Measurements from ENCODE around the gene PRKCH. TPM values are rescaled to one million over a fixed set of nuclear protein-coding genes. Genes with fewer than 3 reads are reported as not detected.

Gene PRKCH
- total and polyA plus RNA-seq, 9 of the 15 experiments (the other 6 are each of a cell fraction or from before 2014, with no cell fraction given) = 0.61 to 4.4 (median 4.0) TPM

DNA sequence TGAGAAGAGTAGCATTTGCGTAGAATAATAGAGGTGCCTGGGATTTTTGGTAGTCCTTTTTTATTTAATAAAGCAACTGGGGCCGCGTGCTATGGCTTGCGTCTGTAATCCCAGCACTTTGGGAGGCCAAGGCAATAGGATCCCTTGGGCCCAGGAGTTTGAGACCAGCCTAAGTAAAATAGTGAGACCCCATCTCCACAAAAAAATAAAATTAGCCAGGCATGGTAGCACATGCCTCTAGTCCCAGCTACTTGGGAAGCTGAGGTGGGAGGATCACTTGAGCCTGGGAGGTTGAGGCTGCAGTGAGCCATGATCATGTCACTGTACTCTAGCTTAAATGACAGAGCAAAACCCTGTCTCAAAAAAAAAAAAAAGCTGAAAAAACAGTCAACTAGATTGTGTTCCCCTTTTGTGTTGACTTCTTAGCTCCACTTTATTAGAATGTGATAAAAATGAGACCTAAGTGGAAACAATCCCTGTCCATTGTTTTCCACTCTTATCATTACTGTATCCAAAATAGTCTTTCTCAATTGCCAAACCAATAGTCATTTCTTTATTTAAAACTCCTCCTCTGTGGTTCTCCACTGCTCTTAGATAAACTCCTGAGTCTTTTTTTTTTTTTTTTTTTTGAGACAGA is 7.4 kb downstream of the PRKCH start (continued):
- TF ChIP-seq, protein P1, sequence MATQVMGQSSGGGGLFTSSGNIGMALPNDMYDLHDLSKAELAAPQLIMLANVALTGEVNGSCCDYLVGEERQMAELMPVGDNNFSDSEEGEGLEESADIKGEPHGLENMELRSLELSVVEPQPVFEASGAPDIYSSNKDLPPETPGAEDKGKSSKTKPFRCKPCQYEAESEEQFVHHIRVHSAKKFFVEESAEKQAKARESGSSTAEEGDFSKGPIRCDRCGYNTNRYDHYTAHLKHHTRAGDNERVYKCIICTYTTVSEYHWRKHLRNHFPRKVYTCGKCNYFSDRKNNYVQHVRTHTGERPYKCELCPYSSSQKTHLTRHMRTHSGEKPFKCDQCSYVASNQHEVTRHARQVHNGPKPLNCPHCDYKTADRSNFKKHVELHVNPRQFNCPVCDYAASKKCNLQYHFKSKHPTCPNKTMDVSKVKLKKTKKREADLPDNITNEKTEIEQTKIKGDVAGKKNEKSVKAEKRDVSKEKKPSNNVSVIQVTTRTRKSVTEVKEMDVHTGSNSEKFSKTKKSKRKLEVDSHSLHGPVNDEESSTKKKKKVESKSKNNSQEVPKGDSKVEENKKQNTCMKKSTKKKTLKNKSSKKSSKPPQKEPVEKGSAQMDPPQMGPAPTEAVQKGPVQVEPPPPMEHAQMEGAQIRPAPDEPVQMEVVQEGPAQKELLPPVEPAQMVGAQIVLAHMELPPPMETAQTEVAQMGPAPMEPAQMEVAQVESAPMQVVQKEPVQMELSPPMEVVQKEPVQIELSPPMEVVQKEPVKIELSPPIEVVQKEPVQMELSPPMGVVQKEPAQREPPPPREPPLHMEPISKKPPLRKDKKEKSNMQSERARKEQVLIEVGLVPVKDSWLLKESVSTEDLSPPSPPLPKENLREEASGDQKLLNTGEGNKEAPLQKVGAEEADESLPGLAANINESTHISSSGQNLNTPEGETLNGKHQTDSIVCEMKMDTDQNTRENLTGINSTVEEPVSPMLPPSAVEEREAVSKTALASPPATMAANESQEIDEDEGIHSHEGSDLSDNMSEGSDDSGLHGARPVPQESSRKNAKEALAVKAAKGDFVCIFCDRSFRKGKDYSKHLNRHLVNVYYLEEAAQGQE (IDR thresholded peaks at IDR 0.05; ENCODE audit: borderline replicate concordance) = no peak
- TF ChIP-seq, protein P1 (CRISPR knock-in tag; IDR thresholded peaks at IDR 0.05; ENCODE audit: low read depth) = no peak
- TF ChIP-seq ZNF133 (CRISPR knock-in tag; IDR thresholded peaks at IDR 0.05) (no peak), CCAR2 (IDR thresholded peaks at IDR 0.05; ENCODE audit: low read depth, low read length) (no peak), PRPF4 (IDR thresholded peaks at IDR 0.05; ENCODE audit: insufficient read depth, low read depth, low read length, poor library complexity, severe bottlenecking) (no peak), GATAD2A (IDR thresholded peaks at IDR 0.05) (no peak), ZNF41 (CRISPR knock-in tag; conservative IDR thresholded peaks at IDR 0.05) (no peak)
- TF ChIP-seq, protein P2, sequence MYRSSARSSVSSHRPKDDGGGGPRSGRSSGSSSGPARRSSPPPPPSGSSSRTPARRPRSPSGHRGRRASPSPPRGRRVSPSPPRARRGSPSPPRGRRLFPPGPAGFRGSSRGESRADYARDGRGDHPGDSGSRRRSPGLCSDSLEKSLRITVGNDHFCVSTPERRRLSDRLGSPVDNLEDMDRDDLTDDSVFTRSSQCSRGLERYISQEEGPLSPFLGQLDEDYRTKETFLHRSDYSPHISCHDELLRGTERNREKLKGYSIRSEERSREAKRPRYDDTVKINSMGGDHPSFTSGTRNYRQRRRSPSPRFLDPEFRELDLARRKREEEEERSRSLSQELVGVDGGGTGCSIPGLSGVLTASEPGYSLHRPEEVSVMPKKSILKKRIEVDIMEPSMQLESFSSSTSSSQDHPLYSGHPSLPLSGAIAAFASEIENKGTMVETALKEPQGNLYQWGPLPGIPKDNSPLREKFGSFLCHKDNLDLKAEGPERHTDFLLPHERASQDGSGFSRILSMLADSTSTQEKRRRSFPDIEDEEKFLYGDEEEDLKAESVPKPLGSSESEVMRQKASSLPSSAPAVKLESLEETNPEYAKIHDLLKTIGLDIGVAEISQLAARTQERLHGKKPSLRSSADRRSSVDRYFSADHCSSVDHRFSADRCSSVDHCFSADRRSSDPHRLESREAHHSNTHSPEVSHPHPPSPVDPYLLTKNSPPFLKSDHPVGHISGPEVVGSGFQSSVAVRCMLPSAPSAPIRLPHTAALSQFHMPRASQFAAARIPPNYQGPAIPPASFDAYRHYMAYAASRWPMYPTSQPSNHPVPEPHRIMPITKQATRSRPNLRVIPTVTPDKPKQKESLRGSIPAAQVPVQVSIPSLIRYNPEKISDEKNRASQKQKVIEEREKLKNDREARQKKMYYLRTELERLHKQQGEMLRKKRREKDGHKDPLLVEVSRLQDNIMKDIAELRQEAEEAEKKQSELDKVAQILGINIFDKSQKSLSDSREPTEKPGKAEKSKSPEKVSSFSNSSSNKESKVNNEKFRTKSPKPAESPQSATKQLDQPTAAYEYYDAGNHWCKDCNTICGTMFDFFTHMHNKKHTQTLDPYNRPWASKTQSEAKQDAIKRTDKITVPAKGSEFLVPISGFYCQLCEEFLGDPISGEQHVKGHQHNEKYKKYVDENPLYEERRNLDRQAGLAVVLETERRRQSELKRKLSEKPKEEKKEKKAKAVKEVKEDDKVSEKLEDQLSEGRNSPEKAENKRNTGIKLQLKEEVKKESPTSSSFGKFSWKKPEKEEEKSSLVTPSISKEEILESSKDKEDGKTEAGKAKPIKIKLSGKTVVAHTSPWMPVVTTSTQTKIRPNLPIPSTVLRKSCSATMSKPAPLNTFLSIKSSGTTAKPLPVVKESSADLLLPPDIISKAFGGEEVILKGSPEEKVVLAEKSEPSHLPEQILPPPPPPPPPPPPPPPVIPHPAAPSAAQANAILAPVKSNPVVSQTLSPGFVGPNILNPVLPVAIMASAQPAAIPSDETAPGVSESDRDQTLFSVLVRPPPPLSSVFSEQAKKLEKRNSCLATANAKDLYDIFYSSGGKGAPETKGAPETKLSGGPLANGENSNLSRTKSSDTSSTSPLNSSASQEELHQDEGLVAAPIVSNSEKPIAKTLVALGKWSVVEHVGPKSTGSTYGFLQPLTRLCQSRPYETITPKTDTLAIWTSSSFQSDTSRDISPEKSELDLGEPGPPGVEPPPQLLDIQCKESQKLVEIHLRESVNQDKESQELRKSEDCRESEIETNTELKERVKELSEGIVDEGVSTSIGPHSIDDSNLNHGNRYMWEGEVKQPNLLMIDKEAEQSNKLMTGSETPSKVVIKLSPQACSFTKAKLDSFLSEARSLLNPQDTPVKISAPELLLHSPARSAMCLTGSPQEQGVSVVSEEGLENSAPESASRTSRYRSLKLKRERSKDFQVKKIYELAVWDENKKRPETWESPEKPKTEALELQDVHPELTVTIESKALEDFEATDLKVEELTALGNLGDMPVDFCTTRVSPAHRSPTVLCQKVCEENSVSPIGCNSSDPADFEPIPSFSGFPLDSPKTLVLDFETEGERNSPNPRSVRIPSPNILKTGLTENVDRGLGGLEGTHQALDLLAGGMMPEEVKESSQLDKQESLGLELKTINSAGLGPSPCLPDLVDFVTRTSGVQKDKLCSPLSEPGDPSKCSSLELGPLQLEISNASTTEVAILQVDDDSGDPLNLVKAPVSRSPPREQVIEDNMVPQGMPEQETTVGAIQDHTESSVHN (IDR thresholded peaks at IDR 0.05; ENCODE audit: borderline replicate concordance in 1 of 2, low read depth in 1 of 2) = no peak
- TF ChIP-seq, protein P3, sequence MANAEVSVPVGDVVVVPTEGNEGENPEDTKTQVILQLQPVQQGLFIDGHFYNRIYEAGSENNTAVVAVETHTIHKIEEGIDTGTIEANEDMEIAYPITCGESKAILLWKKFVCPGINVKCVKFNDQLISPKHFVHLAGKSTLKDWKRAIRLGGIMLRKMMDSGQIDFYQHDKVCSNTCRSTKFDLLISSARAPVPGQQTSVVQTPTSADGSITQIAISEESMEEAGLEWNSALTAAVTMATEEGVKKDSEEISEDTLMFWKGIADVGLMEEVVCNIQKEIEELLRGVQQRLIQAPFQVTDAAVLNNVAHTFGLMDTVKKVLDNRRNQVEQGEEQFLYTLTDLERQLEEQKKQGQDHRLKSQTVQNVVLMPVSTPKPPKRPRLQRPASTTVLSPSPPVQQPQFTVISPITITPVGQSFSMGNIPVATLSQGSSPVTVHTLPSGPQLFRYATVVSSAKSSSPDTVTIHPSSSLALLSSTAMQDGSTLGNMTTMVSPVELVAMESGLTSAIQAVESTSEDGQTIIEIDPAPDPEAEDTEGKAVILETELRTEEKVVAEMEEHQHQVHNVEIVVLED (CRISPR knock-in tag; IDR thresholded peaks at IDR 0.05) = no peak
